Neural cell (in vitro differentiated cells): ENCODE results near the gene TEK.

ENCODE experiments used
- CTCF ChIP-seq: fragments of 450-650 bp; IDR thresholded peaks from 2 replicates; pipeline ENCODE4 v1.5.1; 2014; ENCODE audit warnings: antibody characterized with exemption, mild to moderate bottlenecking, moderate library complexity; ENCODE audit not compliant: poor library complexity, severe bottlenecking
- EP300 ChIP-seq: fragments of 450-650 bp; conservative IDR thresholded peaks from 2 replicates; pipeline ENCODE4 v1.6.1; 2014; ENCODE audit warnings: antibody characterized with exemption, mild to moderate bottlenecking, moderate library complexity; ENCODE audit not compliant: poor library complexity, severe bottlenecking
- EZH2 ChIP-seq: fragments of 200-600, 300-800 bp; shearing (Covaris generic), sonication (generic); IDR thresholded peaks from 2 replicates; pipeline ENCODE4 v1.6.1; 2014; ENCODE audit warnings: antibody characterized with exemption, low read length, borderline replicate concordance, mild to moderate bottlenecking; ENCODE audit not compliant: insufficient read depth, poor library complexity, severe bottlenecking
- POLR2AphosphoS5 ChIP-seq: IDR thresholded peaks from 2 replicates; pipeline ENCODE4 v1.6.1; 2012
- RAD21 ChIP-seq: fragments of 450-650 bp; conservative IDR thresholded peaks from 2 replicates; pipeline ENCODE4 v1.6.1; 2014; ENCODE audit warnings: antibody characterized with exemption, mild to moderate bottlenecking, moderate library complexity
- TAF1 ChIP-seq: IDR thresholded peaks from 2 replicates; pipeline ENCODE4 v1.6.1; 2012; ENCODE audit warnings: low read depth

DNA sequence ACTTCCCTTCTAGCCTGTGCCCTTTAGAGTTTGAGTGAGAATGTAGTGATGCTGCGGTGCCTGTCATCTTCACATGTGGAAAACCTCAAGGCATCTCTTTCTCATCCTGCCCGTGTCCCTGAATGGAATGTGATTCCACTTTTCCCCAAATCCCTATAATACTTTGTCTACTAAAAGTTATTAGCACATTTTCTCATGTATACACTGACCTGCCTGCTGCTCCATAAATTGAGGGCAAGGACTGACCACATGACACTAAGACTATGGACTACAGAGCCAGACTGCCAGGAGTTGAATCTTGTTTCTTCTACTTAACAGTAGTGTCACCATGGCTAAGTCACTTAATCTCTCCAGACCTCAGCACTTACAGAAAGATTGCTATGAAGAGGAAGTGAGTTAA, 93.0 kb downstream of the TEK start:
- TF ChIP-seq EP300 (no peak), CTCF (no peak), RAD21 (no peak), POLR2AphosphoS5 (no peak), TAF1 (no peak), EZH2 (no peak)
